IMR-90 (cell line): ENCODE results near the gene OR8D4.

Experiments used
- BHLHE40 ChIP-seq: fragments of 150-350 bp; IDR thresholded peaks from 2 replicates; pipeline ENCODE4 v1.6.1; 2016; ENCODE audit warnings: mild to moderate bottlenecking, low read depth, low read length
- CTCF ChIP-seq: conservative IDR thresholded peaks from 2 replicates; pipeline ENCODE4 v1.5.1; 2012; ENCODE audit warnings: mild to moderate bottlenecking, low read depth, low read length, improper control_type of control experiment
- ELK1 ChIP-seq: fragments of 150-350 bp; IDR thresholded peaks from 2 replicates; pipeline ENCODE4 v1.6.1; 2016; ENCODE audit warnings: low read depth, mild to moderate bottlenecking, low read length, moderate library complexity, borderline replicate concordance
- POLR2A ChIP-seq: IDR thresholded peaks from 2 replicates; pipeline ENCODE4 v1.6.1; 2012; ENCODE audit warnings: mild to moderate bottlenecking, low read depth, low read length

DNA sequence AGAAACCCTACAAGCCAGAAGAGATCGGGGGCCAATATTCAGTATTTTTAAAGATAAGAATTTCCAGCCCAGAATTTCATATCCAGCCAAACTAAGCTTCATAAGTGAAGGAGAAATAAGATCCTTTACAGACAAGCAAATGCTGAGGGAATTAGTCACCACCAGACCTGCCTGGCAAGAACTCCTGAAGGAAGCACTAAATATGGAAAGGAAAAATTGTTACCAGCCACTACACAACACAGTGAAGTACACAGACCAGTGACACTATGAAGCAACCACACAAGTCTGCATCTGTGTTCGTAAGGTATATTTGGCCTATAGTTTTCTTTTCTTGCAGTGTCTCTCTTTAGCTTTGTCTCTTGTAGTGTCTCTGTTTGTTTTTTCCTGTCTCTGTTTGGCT lies 45.5 kb upstream of the OR8D4 start:
- TF ChIP-seq CTCF (no peak), ELK1 (no peak), BHLHE40 (no peak), POLR2A (no peak)
